NOMO-1 (cell line): Measurements from ENCODE around the gene FAM181B.
A peak's percentile ranks its signal among the peaks of the same experiment; 100 is the strongest.
"Not testable (repeated sequence)": the region's sequence is repeated elsewhere in the genome, so short reads cannot be mapped to it uniquely, and the experiment has no call there.

ENCODE experiments used
- DNase-seq, 2 experiments: peaks; one replicate each; lab custom pipeline; 2025; ENCODE audit not compliant: unreplicated experiment in 2 of 2; lab: John Stamatoyannopoulos, UW

FAM181B gene

GRCh38 chr11:82689347-82689746 lies 44.3 kb downstream of the FAM181B start:
- not testable (repeated sequence) for DNase-seq

DNA sequence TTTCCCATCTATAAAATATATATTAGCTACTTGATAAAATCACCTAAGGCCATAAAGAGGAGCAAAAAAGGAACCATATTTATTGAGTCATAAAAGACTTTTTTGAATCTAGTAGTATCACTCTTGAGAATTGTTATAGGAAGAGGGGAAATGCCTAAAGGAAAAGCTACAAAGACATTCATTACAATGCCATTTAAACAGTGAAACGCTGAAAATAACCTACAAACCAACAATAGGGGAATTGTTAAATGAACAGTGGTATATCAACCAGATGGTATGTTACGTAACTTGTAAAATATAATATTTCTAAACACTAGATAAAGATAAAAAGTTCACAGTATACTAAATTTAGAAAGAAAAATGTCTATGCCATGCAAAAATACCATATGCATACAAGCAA lies 47.5 kb downstream of the FAM181B start:
- no peak for DNase-seq

DNA sequence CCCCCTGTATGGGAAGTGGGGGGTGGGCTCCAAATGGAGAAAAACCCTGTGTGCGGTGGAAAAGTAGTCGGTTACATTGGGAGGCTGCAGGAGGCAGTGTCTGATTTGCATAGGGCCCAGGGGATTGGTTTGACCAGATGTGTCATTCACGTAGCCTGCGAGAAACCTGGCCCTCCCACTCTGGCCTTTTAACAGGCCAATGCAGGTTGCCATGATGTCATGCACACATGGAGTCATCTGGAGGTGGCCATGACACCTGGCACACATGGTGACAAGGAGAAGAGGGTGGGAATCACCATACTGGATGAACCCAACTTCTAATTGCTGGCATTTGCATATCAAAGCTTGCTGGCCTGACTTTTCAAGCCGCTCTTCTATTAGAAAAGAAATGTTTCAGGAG lies 50.6 kb downstream of the FAM181B start:
- no peak for DNase-seq

GRCh38 chr11:82682003-82682751 lies 51.5 kb downstream of the FAM181B start:
- peak; percentile 31 to 54 for DNase-seq

DNA sequence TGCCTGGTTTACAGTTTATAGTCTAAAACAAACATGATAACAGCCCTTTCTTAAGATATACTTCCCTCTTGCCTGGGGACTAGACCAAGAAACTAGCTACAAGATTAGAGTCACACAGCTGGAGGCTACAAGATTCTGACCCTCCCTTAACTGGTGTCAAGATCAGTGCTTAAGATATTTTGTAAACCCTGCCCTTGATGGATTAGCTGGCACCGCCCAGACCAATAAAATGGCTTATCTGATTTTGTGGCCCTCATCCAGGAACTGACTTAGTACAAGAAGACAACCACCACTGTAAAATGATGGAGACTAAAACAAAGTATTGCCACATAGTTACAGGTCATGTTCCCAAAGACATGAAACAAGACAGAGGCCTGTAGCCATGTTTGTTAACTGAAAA lies 53.4 kb downstream of the FAM181B start:
- no peak for DNase-seq
